A673 (cell line): ENCODE data around the gene COLEC12. TPM values are rescaled to one million over a fixed set of nuclear protein-coding genes. Genes with fewer than 3 reads are reported as not detected.

Experiments used
- BruUV-seq: library from RNA; stranded (reverse); fragments of 400-500 nt; replicated peaks from 2 replicates; lab custom pipeline; 2021; lab: Mats Ljungman, UMichigan
- CTCF ChIA-PET: fragments of 300-600 bp; sonication (Branson Sonifier 250); formaldehyde crosslinking; loops from one replicate; lab custom pipeline; 2022; ENCODE audit warnings: antibody characterized with exemption; lab: Charles Lee
- POLR2A ChIA-PET: fragments of 300-600 bp; sonication (Branson Sonifier 250); formaldehyde crosslinking; loops from one replicate; lab custom pipeline; 2022; ENCODE audit warnings: antibody characterized with exemption; ENCODE audit not compliant: low non-redundant PET; lab: Charles Lee
- DNase-seq: peaks from one replicate; pipeline ENCODE4 v3.0.0-alpha.2; 2015; ENCODE audit warnings: low spot score
- H3K27ac ChIP-seq: fragments of 200-600 bp; sonication (generic); 2 replicates; pipeline ENCODE4 v1.5.1; 2016; ENCODE audit warnings: mixed run types, low read depth, mild to moderate bottlenecking, mixed read lengths, antibody characterized with exemption, low read length; ENCODE audit not compliant: poor library complexity, severe bottlenecking
- H3K27me3 ChIP-seq: fragments of 200-600 bp; sonication (generic); replicated peaks from 2 replicates; pipeline ENCODE4 v1.6.1; 2017; ENCODE audit warnings: mixed run types, low read depth, mild to moderate bottlenecking, mixed read lengths, antibody characterized with exemption, low read length; ENCODE audit not compliant: insufficient read depth, poor library complexity
- H3K36me3 ChIP-seq: fragments of 200-600 bp; sonication (generic); 2 replicates; pipeline ENCODE4 v1.6.1; 2016; ENCODE audit warnings: mixed run types, mild to moderate bottlenecking, mixed read lengths, antibody characterized with exemption, low read length; ENCODE audit not compliant: insufficient read depth, poor library complexity, severe bottlenecking
- H3K4me1 ChIP-seq: fragments of 200-600 bp; sonication (generic); 2 replicates; pipeline ENCODE4 v1.6.1; 2017; ENCODE audit warnings: mixed run types, mild to moderate bottlenecking, mixed read lengths, antibody characterized with exemption, low read length; ENCODE audit not compliant: insufficient read depth, poor library complexity, severe bottlenecking
- H3K4me3 ChIP-seq: fragments of 200-600 bp; sonication (generic); 2 replicates; pipeline ENCODE4 v1.5.1; 2016; ENCODE audit warnings: low read depth, mixed run types, mild to moderate bottlenecking, mixed read lengths, low read length; ENCODE audit not compliant: poor library complexity, severe bottlenecking
- H3K9me3 ChIP-seq: fragments of 200-600 bp; sonication (generic); 2 replicates; pipeline ENCODE4 v1.6.1; 2016; ENCODE audit warnings: mixed run types, low read depth, mild to moderate bottlenecking, mixed read lengths, antibody characterized with exemption, low read length; ENCODE audit not compliant: poor library complexity, severe bottlenecking
- EZH2 ChIP-seq: fragments of 200-600 bp; sonication (generic); IDR thresholded peaks from 2 replicates; pipeline ENCODE4 v1.6.1; 2017; ENCODE audit warnings: borderline replicate concordance, low read depth, mild to moderate bottlenecking, mixed read lengths, antibody characterized with exemption, low read length; ENCODE audit not compliant: poor library complexity, severe bottlenecking
- intact Hi-C: fragments of 100-400 bp; cut with micrococcal nuclease; formaldehyde crosslinking; loops from one replicate; pipeline ENCODE4 v1.10.0; 2022; ENCODE audit not compliant: unreplicated experiment
- total RNA-seq: library from RNA; stranded (reverse); gene quantifications from 2 replicates; pipeline ENCODE4 v1.2.3, GENCODE V29; 2021
- TF ChIP-seq, protein P1 (sequence below): fragments of 300-800, 200-600 bp; sonication (generic); conservative IDR thresholded peaks from 2 replicates; pipeline ENCODE4 v1.5.1; 2017; ENCODE audit warnings: low read depth, mild to moderate bottlenecking, antibody characterized with exemption, low read length, moderate library complexity, mixed read lengths

COLEC12 gene
- total RNA-seq, 1 experiment from 2014 or later = 0.86 TPM

DNA sequence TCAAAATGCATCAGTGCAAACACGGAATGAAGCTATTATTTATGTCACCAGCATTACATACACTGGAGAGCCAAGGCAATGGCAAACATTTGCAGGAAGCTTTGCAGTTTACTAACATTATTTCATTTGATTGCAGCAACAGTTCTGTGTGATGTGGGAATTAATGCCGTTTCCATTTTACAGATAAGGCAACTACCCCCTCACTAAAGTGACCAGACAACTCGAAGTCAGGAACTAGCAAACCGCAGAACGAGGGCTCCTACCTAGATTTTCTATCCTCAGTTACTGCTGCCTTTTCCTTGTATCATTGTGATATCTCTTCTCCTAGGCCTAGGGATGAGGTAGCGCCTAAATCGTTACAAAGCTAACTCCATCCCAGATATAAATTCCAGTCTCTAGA is 85.5 kb downstream of the COLEC12 start:
- no peaks in the 10 kb centered on the region for H3K36me3 ChIP-seq
- no peak for TF ChIP-seq EZH2
- TF ChIP-seq, protein P1, sequence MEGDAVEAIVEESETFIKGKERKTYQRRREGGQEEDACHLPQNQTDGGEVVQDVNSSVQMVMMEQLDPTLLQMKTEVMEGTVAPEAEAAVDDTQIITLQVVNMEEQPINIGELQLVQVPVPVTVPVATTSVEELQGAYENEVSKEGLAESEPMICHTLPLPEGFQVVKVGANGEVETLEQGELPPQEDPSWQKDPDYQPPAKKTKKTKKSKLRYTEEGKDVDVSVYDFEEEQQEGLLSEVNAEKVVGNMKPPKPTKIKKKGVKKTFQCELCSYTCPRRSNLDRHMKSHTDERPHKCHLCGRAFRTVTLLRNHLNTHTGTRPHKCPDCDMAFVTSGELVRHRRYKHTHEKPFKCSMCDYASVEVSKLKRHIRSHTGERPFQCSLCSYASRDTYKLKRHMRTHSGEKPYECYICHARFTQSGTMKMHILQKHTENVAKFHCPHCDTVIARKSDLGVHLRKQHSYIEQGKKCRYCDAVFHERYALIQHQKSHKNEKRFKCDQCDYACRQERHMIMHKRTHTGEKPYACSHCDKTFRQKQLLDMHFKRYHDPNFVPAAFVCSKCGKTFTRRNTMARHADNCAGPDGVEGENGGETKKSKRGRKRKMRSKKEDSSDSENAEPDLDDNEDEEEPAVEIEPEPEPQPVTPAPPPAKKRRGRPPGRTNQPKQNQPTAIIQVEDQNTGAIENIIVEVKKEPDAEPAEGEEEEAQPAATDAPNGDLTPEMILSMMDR = no peak
- BruUV-seq = no TSS peak
- H3K4me3 ChIP-seq = no peak overlapping the region
- ChIA-PET CTCF (no interaction called here), POLR2A (interaction anchor here (0.7 kb wide), 1 partner anchor 52 kb away, joined by 3 read pairs; no protein-coding TSS in a partner anchor)
- H3K27ac ChIP-seq = no peak overlapping the region
- no peak for DNase-seq
- intact Hi-C loops = no loop called here
- H3K4me1 ChIP-seq = no peaks in the 10 kb centered on the region
- no peaks in the 10 kb centered on the region for H3K9me3 ChIP-seq
- no peaks in the 10 kb centered on the region for H3K27me3 ChIP-seq

DNA sequence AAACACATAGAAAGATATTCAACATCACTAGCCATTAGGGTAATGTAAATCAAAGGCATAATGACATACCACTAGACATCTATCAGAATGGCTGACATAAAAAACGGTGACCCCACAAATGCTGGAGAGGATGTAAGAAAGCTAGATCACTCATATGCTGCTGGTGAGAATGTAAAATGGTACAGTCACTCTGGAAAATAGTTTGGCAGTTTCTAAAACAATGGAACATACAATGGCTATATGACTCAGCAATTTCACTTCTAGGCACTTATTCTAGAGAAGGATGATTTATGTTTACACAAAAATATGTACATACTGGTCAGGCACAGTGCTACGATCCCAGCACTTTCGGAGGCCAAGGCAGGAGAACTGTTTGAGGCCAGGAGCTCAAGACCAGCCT is 87.3 kb downstream of the COLEC12 start:
- H3K4me1 ChIP-seq = peaks cover 4% of the 10 kb centered on the region
- POLR2A ChIA-PET = no interaction called here
- CTCF ChIA-PET = no interaction called here
- intact Hi-C loops = no loop called here
- no peak overlapping the region for H3K4me3 ChIP-seq
- BruUV-seq = no TSS peak
- H3K9me3 ChIP-seq = no peaks in the 10 kb centered on the region
- TF ChIP-seq, protein P1 = no peak
- TF ChIP-seq EZH2 = no peak
- H3K27me3 ChIP-seq = no peaks in the 10 kb centered on the region
- no peak overlapping the region for H3K27ac ChIP-seq
- H3K36me3 ChIP-seq = no peaks in the 10 kb centered on the region
- DNase-seq = no peak

DNA sequence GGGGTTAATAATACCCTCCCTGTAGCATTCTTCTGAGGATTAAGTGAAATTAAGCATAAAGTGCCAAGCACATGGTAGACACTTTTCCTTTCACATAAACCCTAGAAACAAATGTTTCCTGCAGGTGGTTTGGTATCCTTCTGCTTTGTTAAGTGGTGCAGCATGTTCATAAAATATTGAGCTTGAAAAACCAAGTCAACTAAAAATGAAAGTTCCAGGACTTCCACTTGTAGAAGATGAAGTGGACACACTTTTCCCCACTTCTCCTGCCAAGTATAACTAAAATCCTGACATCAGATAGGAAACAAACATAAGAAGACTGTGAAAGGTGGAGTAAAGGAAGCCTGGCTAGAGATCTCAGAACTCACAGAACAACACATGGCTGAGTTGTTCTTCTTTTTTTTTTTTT is 90.5 kb downstream of the COLEC12 start:
- CTCF ChIA-PET = no interaction called here

More for the DNA sequence above, 90.5 kb downstream of the COLEC12 start:
- BruUV-seq = no TSS peak
- no peak overlapping the region for H3K27ac ChIP-seq
- H3K9me3 ChIP-seq = no peaks in the 10 kb centered on the region
- H3K36me3 ChIP-seq = no peaks in the 10 kb centered on the region
- intact Hi-C loops = no loop called here
- H3K27me3 ChIP-seq = no peaks in the 10 kb centered on the region
- H3K4me3 ChIP-seq = no peak overlapping the region
- no peak for DNase-seq
- POLR2A ChIA-PET = no interaction called here
- H3K4me1 ChIP-seq = peaks cover 15% of the 10 kb centered on the region
- TF ChIP-seq, protein P1 = no peak
- no peak for TF ChIP-seq EZH2
